K562 (cell line): ENCODE measurements around the gene IP6K3. TPM values are rescaled to one million over a fixed set of nuclear protein-coding genes. Genes with fewer than 3 reads are reported as not detected.

Source experiments
- CSDE1 ChIP-seq, 2 experiments: fragments of 450-650 bp; IDR thresholded peaks; 2 replicates each; pipeline ENCODE4 v1.6.1; 2016; ENCODE audit warnings: mild to moderate bottlenecking in 1 of 2
- ETV6 ChIP-seq, 3 experiments: fragments of 150-350 bp in 1 of 3; sonication (generic) in 1 of 3; formaldehyde crosslinking in 1 of 3; IDR thresholded peaks; 2 replicates each; pipeline versions ENCODE4 v1.6.1 to v1.8.0; 2014 to 2022; ENCODE audit warnings: borderline replicate concordance in 2 of 3, low read depth in 2 of 3, antibody characterized with exemption in 1 of 3, low read length in 1 of 3, mild to moderate bottlenecking in 1 of 3, missing genetic modification reagents in 1 of 3
- GTF2A2 ChIP-seq: IDR thresholded peaks from 2 replicates; pipeline ENCODE4 v1.6.1; 2016; ENCODE audit warnings: mild to moderate bottlenecking, missing genetic modification characterization, missing compliant biosample characterization
- HNRNPH1 ChIP-seq: fragments of 200-400 bp; formaldehyde crosslinking; optimal IDR thresholded peaks from 2 replicates; pipeline ENCODE3; 2017; ENCODE audit warnings: low read depth, mild to moderate bottlenecking, low read length, moderate library complexity
- MTA3 ChIP-seq: fragments of 450-650 bp; formaldehyde crosslinking; IDR thresholded peaks from 2 replicates; pipeline ENCODE4 v1.6.1; 2017; ENCODE audit warnings: mild to moderate bottlenecking, borderline replicate concordance
- MXI1 ChIP-seq: IDR thresholded peaks from 2 replicates; pipeline ENCODE4 v1.6.1; 2011; ENCODE audit warnings: low read depth, mild to moderate bottlenecking, improper control_type of control experiment, low read length
- PHB2 ChIP-seq: fragments of 450-650 bp; IDR thresholded peaks from 2 replicates; pipeline ENCODE4 v1.6.1; 2017; ENCODE audit warnings: low read depth
- SAP30 ChIP-seq: fragments of 200-600 bp; sonication (generic); IDR thresholded peaks from 2 replicates; pipeline ENCODE4 v1.6.1; 2012; ENCODE audit warnings: borderline replicate concordance, low read depth, mild to moderate bottlenecking, moderate library complexity, low read length, control low read depth, inconsistent platforms; ENCODE audit not compliant: insufficient read depth, poor library complexity, severe bottlenecking
- SIRT6 ChIP-seq: IDR thresholded peaks from one replicate; pipeline ENCODE4 v1.6.1; 2012; ENCODE audit warnings: low read depth, mild to moderate bottlenecking, control low read depth, inconsistent platforms, low read length, moderate library complexity
- SRF ChIP-seq, 2 experiments: fragments of 250-450, 450-650 bp in 1 of 2; sonication (Bioruptor Pico) in 1 of 2; sonication (generic) in 1 of 2; formaldehyde crosslinking; IDR thresholded peaks; 2 replicates each; pipeline versions ENCODE4 v1.5.0 to v1.5.1; 2020 to 2022; ENCODE audit warnings: mild to moderate bottlenecking in 1 of 2, missing genetic modification reagents in 1 of 2
- SRSF7 ChIP-seq: fragments of 200-400 bp; formaldehyde crosslinking; optimal IDR thresholded peaks from 2 replicates; pipeline ENCODE3; 2017; ENCODE audit warnings: mild to moderate bottlenecking, low read depth, low read length
- ZNF384 ChIP-seq: IDR thresholded peaks from 2 replicates; pipeline ENCODE4 v1.6.1; 2012; ENCODE audit warnings: low read depth, low read length, improper control_type of control experiment
- ZNF586 ChIP-seq: fragments of 450-650 bp; formaldehyde crosslinking; conservative IDR thresholded peaks from 2 replicates; pipeline ENCODE4 v1.4.0; 2020; ENCODE audit warnings: mild to moderate bottlenecking, moderate library complexity
- polyA plus RNA-seq, 8 experiments: library from polyadenylated mRNA; depleted of rRNA in 4 of 8; stranded (reverse) in 5 of 8; unstranded in 3 of 8; fragments of >200 nt; fragmentation: Nextera tagmentation in 2 of 8; fragmentation: Illumina TruSeq in 1 of 8; extraction: Ambion mirVana in 2 of 8; extraction: Trizol in 1 of 8; gene quantifications; 2 replicates each; pipeline versions ENCODE4 v1.2.1 to v1.2.3, GENCODE V29; 2011 to 2014; ENCODE audit warnings: inconsistent platforms in 1 of 8, missing spikeins in 1 of 8
- total RNA-seq, 7 experiments: library from RNA; depleted of rRNA in 6 of 7; stranded (reverse); fragments of >200 nt in 6 of 7; fragmentation: Illumina TruSeq in 2 of 7; extraction: Trizol in 2 of 7; gene quantifications; 2 replicates each; pipeline versions ENCODE4 v1.2.1 to v1.2.3, GENCODE V29; 2011 to 2021; ENCODE audit warnings: low replicate concordance in 1 of 7
- TF ChIP-seq, protein P1 (sequence below), 3 experiments: fragments of 200-800 bp in 1 of 3; fragments of 250-450 bp in 1 of 3; fragments of 450-650 bp in 1 of 3; sonication (Bioruptor Pico) in 1 of 3; sonication (Bioruptor generic) in 1 of 3; formaldehyde crosslinking in 1 of 3; IDR thresholded peaks; 2 replicates each; pipeline versions ENCODE4 v1.6.1 to v1.8.0; 2016 to 2022; ENCODE audit warnings: mild to moderate bottlenecking in 2 of 3, missing genetic modification characterization in 2 of 3, missing compliant biosample characterization in 1 of 3, moderate library complexity in 1 of 3
- TF ChIP-seq, protein P2 (sequence below), 2 experiments: fragments of 450-650 bp; IDR thresholded peaks; 2 replicates each; pipeline ENCODE4 v1.6.1; 2016
- TF ChIP-seq, protein P3 (sequence below): fragments of 450-650 bp; IDR thresholded peaks from 2 replicates; pipeline ENCODE4 v1.7.0; 2016; ENCODE audit warnings: borderline replicate concordance

IP6K3 gene
- total and polyA plus RNA-seq, 9 of the 15 experiments (the other 6 are each of a cell fraction or from before 2014, with no cell fraction given): not detected

DNA sequence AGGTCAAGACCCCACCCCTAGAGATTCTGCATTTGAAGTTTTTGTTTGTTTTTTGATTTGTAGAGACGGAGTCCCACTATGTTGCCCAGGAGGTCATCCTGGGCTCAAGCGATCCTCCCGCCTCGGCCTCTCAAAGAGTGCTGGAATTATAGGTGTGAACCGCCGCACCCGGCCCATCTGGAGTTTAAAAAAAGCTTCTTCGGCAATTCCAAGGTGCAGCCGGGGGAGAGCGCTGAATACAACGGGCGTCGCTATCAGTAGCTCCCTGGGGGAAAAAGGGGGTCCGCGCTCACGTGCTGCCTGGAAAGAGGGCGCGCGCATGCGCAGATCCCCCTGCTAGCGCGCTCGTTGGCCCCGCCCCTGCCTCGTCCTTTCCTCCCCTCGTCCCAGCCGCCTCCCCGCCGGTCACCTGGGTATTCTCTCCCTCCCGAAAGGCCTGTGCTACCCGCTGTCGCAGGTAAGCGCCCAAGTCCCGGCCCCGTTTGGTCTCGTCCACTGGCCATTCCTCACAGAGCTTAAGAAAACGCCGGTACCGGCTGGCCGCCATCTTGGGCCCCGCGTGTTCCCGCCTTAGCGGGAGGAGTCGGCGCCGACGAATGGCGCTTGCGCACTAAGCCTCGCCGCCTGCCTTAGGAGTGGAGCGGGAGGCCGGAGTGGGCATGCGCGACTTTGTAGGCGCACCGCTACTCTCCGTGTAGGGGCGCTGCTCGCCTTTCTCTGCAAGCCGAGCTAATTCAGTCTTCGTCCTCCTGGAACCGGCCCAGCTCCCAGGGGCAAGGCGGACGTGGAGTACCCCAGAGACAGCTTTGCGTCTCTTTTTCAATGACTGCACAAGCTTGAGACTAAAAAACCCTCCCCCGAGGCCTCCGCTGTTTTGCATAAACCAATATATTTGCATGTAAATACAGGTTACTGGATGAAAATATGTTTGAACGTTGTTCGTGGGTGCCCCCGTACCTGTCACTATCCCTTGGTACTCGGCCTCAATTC is 35.3 kb downstream of the IP6K3 start, which contains the start of gene UQCC2 (continued):
- TF ChIP-seq, protein P1, sequence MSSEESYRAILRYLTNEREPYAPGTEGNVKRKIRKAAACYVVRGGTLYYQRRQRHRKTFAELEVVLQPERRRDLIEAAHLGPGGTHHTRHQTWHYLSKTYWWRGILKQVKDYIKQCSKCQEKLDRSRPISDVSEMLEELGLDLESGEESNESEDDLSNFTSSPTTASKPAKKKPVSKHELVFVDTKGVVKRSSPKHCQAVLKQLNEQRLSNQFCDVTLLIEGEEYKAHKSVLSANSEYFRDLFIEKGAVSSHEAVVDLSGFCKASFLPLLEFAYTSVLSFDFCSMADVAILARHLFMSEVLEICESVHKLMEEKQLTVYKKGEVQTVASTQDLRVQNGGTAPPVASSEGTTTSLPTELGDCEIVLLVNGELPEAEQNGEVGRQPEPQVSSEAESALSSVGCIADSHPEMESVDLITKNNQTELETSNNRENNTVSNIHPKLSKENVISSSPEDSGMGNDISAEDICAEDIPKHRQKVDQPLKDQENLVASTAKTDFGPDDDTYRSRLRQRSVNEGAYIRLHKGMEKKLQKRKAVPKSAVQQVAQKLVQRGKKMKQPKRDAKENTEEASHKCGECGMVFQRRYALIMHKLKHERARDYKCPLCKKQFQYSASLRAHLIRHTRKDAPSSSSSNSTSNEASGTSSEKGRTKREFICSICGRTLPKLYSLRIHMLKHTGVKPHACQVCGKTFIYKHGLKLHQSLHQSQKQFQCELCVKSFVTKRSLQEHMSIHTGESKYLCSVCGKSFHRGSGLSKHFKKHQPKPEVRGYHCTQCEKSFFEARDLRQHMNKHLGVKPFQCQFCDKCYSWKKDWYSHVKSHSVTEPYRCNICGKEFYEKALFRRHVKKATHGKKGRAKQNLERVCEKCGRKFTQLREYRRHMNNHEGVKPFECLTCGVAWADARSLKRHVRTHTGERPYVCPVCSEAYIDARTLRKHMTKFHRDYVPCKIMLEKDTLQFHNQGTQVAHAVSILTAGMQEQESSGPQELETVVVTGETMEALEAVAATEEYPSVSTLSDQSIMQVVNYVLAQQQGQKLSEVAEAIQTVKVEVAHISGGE (CRISPR knock-in tag; IDR thresholded peaks at IDR 0.05): no peak; a peak in 1 of 6 replicates
- TF ChIP-seq CSDE1 (IDR thresholded peaks at IDR 0.05): no peak
- TF ChIP-seq GTF2A2 (tag): no peak
- peak; percentile 17; the same call in 1 of the 2 replicates for TF ChIP-seq ZNF384
- TF ChIP-seq MTA3: peak; percentile 81; the same call in 1 of the 2 replicates
- no peak for TF ChIP-seq HNRNPH1
- TF ChIP-seq SAP30: peak; percentile 94
- TF ChIP-seq SRSF7: no peak
- TF ChIP-seq, protein P2, sequence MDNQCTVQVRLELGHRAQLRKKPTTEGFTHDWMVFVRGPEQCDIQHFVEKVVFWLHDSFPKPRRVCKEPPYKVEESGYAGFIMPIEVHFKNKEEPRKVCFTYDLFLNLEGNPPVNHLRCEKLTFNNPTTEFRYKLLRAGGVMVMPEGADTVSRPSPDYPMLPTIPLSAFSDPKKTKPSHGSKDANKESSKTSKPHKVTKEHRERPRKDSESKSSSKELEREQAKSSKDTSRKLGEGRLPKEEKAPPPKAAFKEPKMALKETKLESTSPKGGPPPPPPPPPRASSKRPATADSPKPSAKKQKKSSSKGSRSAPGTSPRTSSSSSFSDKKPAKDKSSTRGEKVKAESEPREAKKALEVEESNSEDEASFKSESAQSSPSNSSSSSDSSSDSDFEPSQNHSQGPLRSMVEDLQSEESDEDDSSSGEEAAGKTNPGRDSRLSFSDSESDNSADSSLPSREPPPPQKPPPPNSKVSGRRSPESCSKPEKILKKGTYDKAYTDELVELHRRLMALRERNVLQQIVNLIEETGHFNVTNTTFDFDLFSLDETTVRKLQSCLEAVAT (IDR thresholded peaks at IDR 0.05): no peak
- TF ChIP-seq, protein P3, sequence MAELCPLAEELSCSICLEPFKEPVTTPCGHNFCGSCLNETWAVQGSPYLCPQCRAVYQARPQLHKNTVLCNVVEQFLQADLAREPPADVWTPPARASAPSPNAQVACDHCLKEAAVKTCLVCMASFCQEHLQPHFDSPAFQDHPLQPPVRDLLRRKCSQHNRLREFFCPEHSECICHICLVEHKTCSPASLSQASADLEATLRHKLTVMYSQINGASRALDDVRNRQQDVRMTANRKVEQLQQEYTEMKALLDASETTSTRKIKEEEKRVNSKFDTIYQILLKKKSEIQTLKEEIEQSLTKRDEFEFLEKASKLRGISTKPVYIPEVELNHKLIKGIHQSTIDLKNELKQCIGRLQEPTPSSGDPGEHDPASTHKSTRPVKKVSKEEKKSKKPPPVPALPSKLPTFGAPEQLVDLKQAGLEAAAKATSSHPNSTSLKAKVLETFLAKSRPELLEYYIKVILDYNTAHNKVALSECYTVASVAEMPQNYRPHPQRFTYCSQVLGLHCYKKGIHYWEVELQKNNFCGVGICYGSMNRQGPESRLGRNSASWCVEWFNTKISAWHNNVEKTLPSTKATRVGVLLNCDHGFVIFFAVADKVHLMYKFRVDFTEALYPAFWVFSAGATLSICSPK: no peak
- TF ChIP-seq SRF (CRISPR knock-in tag; IDR thresholded peaks at IDR 0.05): peak in 1 of 2 experiments; percentile 90; a peak in 2 of 4 replicates
- no peak for TF ChIP-seq MXI1
- no peak for TF ChIP-seq ZNF586 (CRISPR knock-in tag)
- TF ChIP-seq ETV6 (IDR thresholded peaks at IDR 0.05; ENCODE audit: borderline replicate concordance in 1 of 2, low read depth in 2 of 2, low read length in 1 of 2): peak in 1 of 2 experiments; percentile 28; a peak in 1 of 4 replicates
- TF ChIP-seq ETV6 (CRISPR knock-in tag; IDR thresholded peaks at IDR 0.05; ENCODE audit: borderline replicate concordance): peak; percentile 66; the same call in 1 of the 2 replicates
- no peak for TF ChIP-seq SIRT6
- TF ChIP-seq PHB2: no peak
